Neuronal stem cell (in vitro differentiated cells): ENCODE data around the gene CD2AP.

Source experiments
- DNase-seq: peaks from one replicate; pipeline ENCODE4 v3.0.0-alpha.2; 2013; ENCODE audit warnings: low spot score
- H2AFZ ChIP-seq: one replicate; pipeline ENCODE4 v1.6.1; 2013; ENCODE audit warnings: mild to moderate bottlenecking, low read length, inconsistent platforms
- H2AK5ac ChIP-seq: 2 replicates; pipeline ENCODE4 v1.6.1; 2013; ENCODE audit warnings: low read depth, mild to moderate bottlenecking, inconsistent platforms, low read length, moderate library complexity, mixed read lengths
- H2BK120ac ChIP-seq: 2 replicates; pipeline ENCODE4 v1.6.1; 2013; ENCODE audit warnings: low read depth, mild to moderate bottlenecking, inconsistent platforms, low read length, moderate library complexity, mixed read lengths
- H2BK12ac ChIP-seq: one replicate; pipeline ENCODE4 v1.6.1; 2013; ENCODE audit warnings: low read length, inconsistent platforms
- H2BK15ac ChIP-seq: 2 replicates; pipeline ENCODE4 v1.6.1; 2013; ENCODE audit warnings: mild to moderate bottlenecking, low read length, inconsistent platforms, mixed read lengths
- H2BK5ac ChIP-seq: one replicate; pipeline ENCODE4 v1.6.1; 2013; ENCODE audit warnings: inconsistent platforms, mild to moderate bottlenecking, low read length, moderate library complexity
- H3K14ac ChIP-seq: one replicate; pipeline ENCODE4 v1.6.1; 2013; ENCODE audit warnings: low read length, inconsistent platforms
- H3K18ac ChIP-seq: 2 replicates; pipeline ENCODE4 v1.6.1; 2013; ENCODE audit warnings: low read length, inconsistent platforms
- H3K23ac ChIP-seq: 2 replicates; pipeline ENCODE4 v1.6.1; 2013; ENCODE audit warnings: low read depth, mild to moderate bottlenecking, mixed read lengths, low read length, inconsistent platforms; ENCODE audit not compliant: poor library complexity
- H3K27ac ChIP-seq: replicated peaks from 3 replicates; pipeline ENCODE4 v1.5.1; 2013; ENCODE audit warnings: low read length, inconsistent platforms
- H3K27me3 ChIP-seq, 3 experiments: 2 replicates each; pipeline ENCODE4 v1.6.1; 2013; ENCODE audit warnings: low read length in 3 of 3, mild to moderate bottlenecking in 2 of 3, inconsistent platforms in 1 of 3, low read depth in 1 of 3, mixed read lengths in 1 of 3, moderate library complexity in 1 of 3; ENCODE audit not compliant: control insufficient read depth in 3 of 3, insufficient read depth in 3 of 3
- H3K36me3 ChIP-seq, 2 donors: replicated peaks in 1 of 2; 2 replicates each; pipeline ENCODE4 v1.6.1; 2013; ENCODE audit warnings: low read length in 2 of 2; ENCODE audit not compliant: control insufficient read depth in 2 of 2, insufficient read depth in 2 of 2
- H3K4ac ChIP-seq: 2 replicates; pipeline ENCODE4 v1.6.1; 2013; ENCODE audit warnings: inconsistent platforms, mild to moderate bottlenecking, low read length, moderate library complexity
- H3K4me1 ChIP-seq, 2 donors: 1 replicate in 1 of 2; 2 replicates in 1 of 2; pipeline ENCODE4 v1.6.1; 2013; ENCODE audit warnings: low read length in 2 of 2, low read depth in 1 of 2; ENCODE audit not compliant: control insufficient read depth in 2 of 2, insufficient read depth in 1 of 2
- H3K4me2 ChIP-seq: one replicate; pipeline ENCODE4 v1.6.1; 2013; ENCODE audit warnings: mild to moderate bottlenecking, low read length, inconsistent platforms; ENCODE audit not compliant: insufficient read depth, poor library complexity, severe bottlenecking
- H3K4me3 ChIP-seq, 2 donors: 2 replicates each; pipeline ENCODE4 v1.5.1; 2013; ENCODE audit warnings: low read length in 2 of 2, mild to moderate bottlenecking in 2 of 2, inconsistent platforms in 1 of 2, moderate library complexity in 1 of 2
- H3K79me1 ChIP-seq: one replicate; pipeline ENCODE4 v1.6.1; 2013; ENCODE audit warnings: low read depth, mild to moderate bottlenecking, inconsistent platforms, low read length, moderate library complexity
- H3K9ac ChIP-seq: one replicate; pipeline ENCODE4 v1.6.1; 2013; ENCODE audit warnings: mild to moderate bottlenecking, low read depth, low read length, inconsistent platforms; ENCODE audit not compliant: poor library complexity
- H3K9me3 ChIP-seq, 2 donors: replicated peaks in 1 of 2; 2 replicates each; pipeline versions ENCODE3 to v1.6.1; 2013; ENCODE audit warnings: low read length in 2 of 2, mild to moderate bottlenecking in 2 of 2, inconsistent platforms in 1 of 2, low read depth in 1 of 2, mixed read lengths in 1 of 2, moderate library complexity in 1 of 2; ENCODE audit not compliant: control insufficient read depth in 2 of 2, insufficient read depth in 1 of 2
- H4K8ac ChIP-seq: one replicate; pipeline ENCODE4 v1.6.1; 2013; ENCODE audit warnings: low read depth, mild to moderate bottlenecking, inconsistent platforms, low read length, moderate library complexity
- H4K91ac ChIP-seq: one replicate; pipeline ENCODE4 v1.6.1; 2013; ENCODE audit warnings: low read length, low read depth, mild to moderate bottlenecking, inconsistent platforms; ENCODE audit not compliant: poor library complexity
- whole genome bisulfite sequencing, 2 donors: extraction: QIAGEN DNeasy Blood & Tissue Kit; methylation state at CpG; one replicate each; pipeline ENCODE4 v1.1.7; 2013; ENCODE audit warnings: missing lambda C conversion rate in 2 of 2, mixed read lengths in 1 of 2; ENCODE audit not compliant: insufficient read length in 2 of 2, insufficient replicate concordance in 1 of 2; ENCODE audit errors: extremely low coverage in 2 of 2; 5-methylcytosine and 5-hydroxymethylcytosine counted together

The CD2AP gene

DNA sequence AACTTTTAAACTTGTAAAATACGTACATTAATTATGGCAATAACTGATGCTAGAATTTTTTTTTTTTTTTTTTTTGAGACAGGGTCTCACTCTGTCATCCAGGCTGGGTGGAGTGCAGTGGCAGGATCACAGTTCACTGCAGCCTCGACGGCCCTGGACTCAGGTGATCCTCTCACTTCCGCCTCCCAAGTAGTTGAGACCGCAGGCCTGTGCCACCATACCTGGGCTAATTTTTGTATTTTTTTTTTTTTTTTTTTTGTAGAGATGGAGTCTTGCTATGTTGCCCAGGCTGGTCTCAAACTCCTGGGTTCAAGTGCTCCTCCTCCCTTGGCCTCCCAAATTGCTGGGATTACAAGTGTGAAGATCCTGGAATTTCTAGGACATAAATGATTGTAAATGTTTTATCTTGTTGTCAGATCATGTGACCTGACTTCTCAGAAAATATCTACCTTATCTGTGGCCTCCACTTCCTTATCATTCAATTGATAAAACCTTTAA, 2.2 kb upstream of the CD2AP start:
- no CpG with 5 or more reads among the region's 5 CpGs for WGBS, 2 donors
- Histone ChIP-seq H3K36me3 (no peaks in the 10 kb centered on the region), H2BK120ac (no peak overlapping the region), H3K4me3 (no peak overlapping the region), H3K9ac (no peak overlapping the region), H2BK12ac (no peak overlapping the region), H4K91ac (no peak overlapping the region), H3K79me1 (no peaks in the 10 kb centered on the region), H3K18ac (no peak overlapping the region), H2BK5ac (no peak overlapping the region), H3K14ac (no peak overlapping the region), H3K9me3 (no peaks in the 10 kb centered on the region), H3K27ac (no peak overlapping the region), H2AFZ (no peak overlapping the region), H3K23ac (no peak overlapping the region), H2AK5ac (no peak overlapping the region), H3K27me3 (peaks cover 0 to 33% (median 0%) of the 10 kb centered on the region in 3 experiments), H2BK15ac (no peak overlapping the region), H4K8ac (no peak overlapping the region), H3K4me1 (peaks cover 0 to 12% of the 10 kb centered on the region in 2 donors), H3K4me2 (no peak overlapping the region), H3K4ac (no peak overlapping the region)
- DNase-seq = no peak

DNA sequence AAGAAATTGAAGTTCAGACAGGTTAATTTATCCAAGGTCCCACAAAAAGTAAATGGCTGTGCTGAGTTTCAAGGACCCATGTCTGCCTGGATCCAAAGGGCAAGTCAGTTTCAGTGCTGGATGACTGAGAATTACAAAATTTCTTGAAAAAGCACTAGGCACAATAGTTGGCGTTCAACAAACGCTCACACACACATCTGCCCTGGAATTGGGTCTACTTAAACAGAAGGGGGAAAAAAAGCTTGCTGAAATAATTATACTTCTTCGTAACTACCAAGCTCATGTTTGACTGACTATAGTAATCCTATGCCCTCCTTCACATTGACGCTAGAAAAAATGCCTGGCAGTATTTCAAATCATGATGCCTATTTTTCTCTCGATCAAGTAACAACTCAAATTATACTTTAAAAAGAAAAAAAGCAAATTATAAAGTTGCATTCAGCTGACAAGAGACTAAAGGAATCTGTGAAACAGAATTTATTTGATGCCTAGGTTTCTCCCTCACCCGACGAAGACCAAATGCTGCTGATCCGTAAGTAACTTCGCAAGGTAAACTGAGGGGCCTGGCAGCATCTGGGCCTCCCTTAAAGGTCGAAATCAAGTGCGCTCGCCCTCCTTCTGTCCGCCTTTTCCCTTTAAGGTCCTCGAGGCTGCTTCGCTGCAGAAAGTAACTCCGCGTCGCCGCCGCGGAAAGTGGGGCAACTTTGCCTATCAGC, 650 bp upstream of the CD2AP start:
- Histone ChIP-seq H3K18ac (peak overlapping the region; percentile 16), H2BK5ac (peak overlapping the region; percentile 99), H3K4me2 (peak overlapping the region; percentile 72), H3K4ac (no peak overlapping the region), H4K8ac (no peak overlapping the region), H2AK5ac (no peak overlapping the region), H3K36me3 (no peaks in the 10 kb centered on the region), H3K4me1 (peaks cover 0 to 12% of the 10 kb centered on the region in 2 donors), H3K27me3 (peaks cover 0 to 33% (median 0%) of the 10 kb centered on the region in 3 experiments), H3K9ac (no peak overlapping the region), H3K27ac (no peak overlapping the region), H3K4me3 (peak overlapping the region; percentile 79 to 93), H3K9me3 (no peaks in the 10 kb centered on the region), H3K79me1 (peaks cover 5% of the 10 kb centered on the region), H4K91ac (no peak overlapping the region), H2BK15ac (no peak overlapping the region), H3K14ac (no peak overlapping the region), H2BK120ac (no peak overlapping the region), H2AFZ (peak overlapping the region; percentile 100), H2BK12ac (no peak overlapping the region), H3K23ac (peak overlapping the region; percentile 99)
- DNase-seq = no peak
- WGBS, 2 donors = no CpG with 5 or more reads among the region's 21 CpGs

DNA sequence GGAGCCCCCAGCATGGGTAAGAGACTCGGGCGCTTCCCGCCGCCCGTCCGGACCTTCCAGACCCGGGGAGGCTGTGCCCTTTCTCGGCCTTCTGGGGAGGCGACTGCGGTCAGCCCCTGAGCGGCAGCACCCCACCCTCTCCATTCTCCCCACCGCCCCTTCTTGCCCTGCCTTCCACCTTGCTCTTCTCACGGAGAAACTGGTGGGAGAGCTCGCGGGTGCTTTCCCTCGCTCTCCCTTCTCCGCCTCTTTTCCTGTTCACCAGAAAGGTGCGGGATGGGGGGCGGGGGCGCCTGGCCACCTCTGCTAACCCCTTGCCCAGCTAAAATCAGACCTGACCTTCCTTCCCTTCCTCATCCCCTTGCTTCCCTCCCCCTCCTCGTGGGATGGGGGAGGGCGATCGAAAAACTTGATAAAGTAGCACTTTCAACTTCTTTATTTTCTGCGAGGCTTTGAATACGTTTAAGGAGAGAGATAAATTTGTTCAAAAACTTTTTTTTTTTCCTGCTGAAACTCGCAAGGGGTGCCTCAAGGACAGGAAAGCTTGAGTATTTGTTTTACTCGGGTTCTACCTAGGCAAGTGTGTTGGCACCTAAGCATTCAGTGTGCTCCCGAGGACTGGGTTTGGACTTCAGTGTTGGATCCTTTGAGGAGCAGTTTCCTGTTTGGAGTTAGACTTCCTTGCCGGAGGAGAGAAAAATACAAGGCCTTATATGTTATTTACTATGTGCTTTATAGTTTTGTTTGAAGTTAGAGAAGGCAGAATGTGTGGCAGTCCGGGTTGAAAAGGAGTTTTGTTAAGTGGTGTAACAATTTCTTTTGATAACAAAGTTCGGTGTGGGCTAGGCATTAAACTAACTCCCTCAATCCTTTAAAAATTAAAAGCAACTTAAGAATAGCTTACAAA, 897 bp downstream of the CD2AP start:
- Histone ChIP-seq H4K8ac (no peak overlapping the region), H2BK5ac (peak overlapping the region; percentile 99), H3K4me3 (peak overlapping the region; percentile 79 to 93), H3K18ac (peak overlapping the region; percentile 97), H2AFZ (peak overlapping the region; percentile 100), H3K23ac (peak overlapping the region; percentile 99), H3K36me3 (no peaks in the 10 kb centered on the region), H2AK5ac (peak overlapping the region; percentile 37), H2BK12ac (no peak overlapping the region), H3K4ac (peak overlapping the region; percentile 84), H4K91ac (peak overlapping the region; percentile 30), H3K9ac (peak overlapping the region; percentile 96), H3K9me3 (no peaks in the 10 kb centered on the region), H3K4me1 (peaks cover 2 to 12% of the 10 kb centered on the region in 2 donors), H2BK15ac (peak overlapping the region; percentile 89), H3K4me2 (peak overlapping the region; percentile 72), H3K14ac (no peak overlapping the region), H3K79me1 (peaks cover 5% of the 10 kb centered on the region), H3K27me3 (peaks cover 0 to 33% (median 0%) of the 10 kb centered on the region in 3 experiments), H3K27ac (peak overlapping the region; percentile 95), H2BK120ac (peak overlapping the region; percentile 96)
- WGBS, 2 donors = no CpG with 5 or more reads among the region's 31 CpGs
- no peak for DNase-seq

DNA sequence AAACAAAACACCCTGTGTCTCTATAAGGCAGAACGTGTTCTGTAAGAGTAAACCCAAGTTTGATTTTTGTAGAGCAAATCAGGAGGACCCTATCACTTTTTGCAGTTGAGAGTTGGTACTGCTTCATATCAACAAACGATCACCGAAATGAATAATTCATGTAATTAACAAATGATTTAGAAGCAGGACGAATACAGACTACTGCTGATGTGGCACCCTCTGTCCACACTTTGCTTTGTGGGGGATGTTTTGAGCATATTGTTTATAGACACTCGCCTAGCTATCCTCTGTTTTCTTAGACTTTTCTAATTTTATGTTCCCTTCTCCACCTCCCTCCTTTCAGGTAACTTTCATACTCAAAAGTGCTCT, 1.5 kb downstream of the CD2AP start:
- Histone ChIP-seq H3K36me3 (no peaks in the 10 kb centered on the region), H3K79me1 (peaks cover 5% of the 10 kb centered on the region), H2AFZ (peak overlapping the region; percentile 100), H4K8ac (no peak overlapping the region), H2BK5ac (no peak overlapping the region), H2BK120ac (no peak overlapping the region), H3K4me1 (peaks cover 2 to 12% of the 10 kb centered on the region in 2 donors), H3K27ac (no peak overlapping the region), H4K91ac (no peak overlapping the region), H3K4me2 (peak overlapping the region; percentile 56), H2BK12ac (no peak overlapping the region), H3K14ac (no peak overlapping the region), H3K4ac (no peak overlapping the region), H3K27me3 (peaks cover 0 to 28% (median 0%) of the 10 kb centered on the region in 3 experiments), H2BK15ac (no peak overlapping the region), H2AK5ac (no peak overlapping the region), H3K9ac (no peak overlapping the region), H3K18ac (no peak overlapping the region), H3K23ac (no peak overlapping the region), H3K9me3 (no peaks in the 10 kb centered on the region), H3K4me3 (peak overlapping the region; percentile 79 to 93)
- no peak for DNase-seq
- no CpG with 5 or more reads among the region's 5 CpGs for WGBS, 2 donors
